Osteocyte (in vitro differentiated cells): ENCODE results near the gene TSEN34. TPM values are rescaled to one million over a fixed set of nuclear protein-coding genes. Genes with fewer than 3 reads are reported as not detected.

Experiments
- DNase-seq: peaks from one replicate; pipeline ENCODE4 v3.0.0; 2021; ENCODE audit warnings: mixed read lengths; ENCODE audit not compliant: unreplicated experiment; ENCODE audit errors: extremely low spot score
- H3K27ac Mint-ChIP-seq: one replicate; pipeline ENCODE4 v1.8.0; 2021; ENCODE audit warnings: mild to moderate bottlenecking, mixed read lengths; ENCODE audit not compliant: unreplicated experiment
- H3K27me3 Mint-ChIP-seq: one replicate; pipeline ENCODE4 v1.8.0; 2021; ENCODE audit warnings: mixed read lengths; ENCODE audit not compliant: unreplicated experiment
- H3K36me3 Mint-ChIP-seq: one replicate; pipeline ENCODE4 v1.8.0; 2021; ENCODE audit warnings: mixed read lengths; ENCODE audit not compliant: unreplicated experiment
- H3K4me1 Mint-ChIP-seq: one replicate; pipeline ENCODE4 v1.8.0; 2021; ENCODE audit warnings: mixed read lengths; ENCODE audit not compliant: unreplicated experiment
- H3K4me3 Mint-ChIP-seq: one replicate; pipeline ENCODE4 v1.8.0; 2021; ENCODE audit warnings: mild to moderate bottlenecking, moderate library complexity, mixed read lengths; ENCODE audit not compliant: unreplicated experiment
- H3K9me3 Mint-ChIP-seq: one replicate; pipeline ENCODE4 v1.8.0; 2021; ENCODE audit warnings: mixed read lengths; ENCODE audit not compliant: unreplicated experiment
- total RNA-seq: library from RNA; stranded (reverse); gene quantifications from 2 replicates; pipeline ENCODE4 v1.2.1, GENCODE V29; 2021
- TF ChIP-seq, protein P1 (sequence below): fragments of 200-600 bp; sonication (generic); IDR thresholded peaks from 2 replicates; pipeline ENCODE4 v1.5.0; 2021; ENCODE audit warnings: antibody characterized with exemption, mild to moderate bottlenecking, moderate library complexity

TSEN34 gene
- total RNA-seq, 1 donor from 2014 or later: 53.7 TPM

DNA sequence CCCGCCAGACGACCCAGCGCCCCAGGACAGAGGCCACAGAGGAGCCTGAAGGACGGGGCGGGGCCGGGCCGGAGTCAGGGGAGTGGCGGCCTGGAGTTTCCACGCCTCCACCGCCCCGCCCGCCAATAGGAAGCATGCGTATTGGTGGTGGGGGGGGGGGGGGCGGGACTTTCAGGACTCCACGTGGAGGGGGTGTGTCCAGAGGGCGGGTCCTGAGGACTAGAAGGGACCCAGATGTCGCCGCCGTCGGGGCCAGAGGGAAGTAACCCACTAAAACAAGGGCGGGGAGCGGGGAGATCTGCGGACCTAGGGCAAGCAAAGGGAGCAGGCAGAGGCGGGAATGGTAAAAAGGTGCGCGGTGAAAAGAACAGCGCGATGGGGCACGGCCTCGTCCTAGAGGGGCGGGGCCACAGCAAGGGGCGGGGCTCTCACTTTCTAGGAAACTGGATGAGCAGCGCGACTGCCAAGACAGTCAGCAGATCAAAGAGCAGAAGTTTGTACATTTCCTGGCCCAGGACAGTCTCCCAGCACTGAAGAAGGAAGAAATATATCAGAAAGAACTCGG lies 28.8 kb upstream of the TSEN34 start:
- H3K4me1 Mint-ChIP-seq: peaks cover 34% of the 10 kb centered on the region
- H3K27ac Mint-ChIP-seq: no peak overlapping the region
- peak overlapping the region; percentile 66 for H3K4me3 Mint-ChIP-seq
- peaks cover 3% of the 10 kb centered on the region for H3K9me3 Mint-ChIP-seq
- peaks cover 3% of the 10 kb centered on the region for H3K36me3 Mint-ChIP-seq
- no peaks in the 10 kb centered on the region for H3K27me3 Mint-ChIP-seq
- TF ChIP-seq, protein P1, sequence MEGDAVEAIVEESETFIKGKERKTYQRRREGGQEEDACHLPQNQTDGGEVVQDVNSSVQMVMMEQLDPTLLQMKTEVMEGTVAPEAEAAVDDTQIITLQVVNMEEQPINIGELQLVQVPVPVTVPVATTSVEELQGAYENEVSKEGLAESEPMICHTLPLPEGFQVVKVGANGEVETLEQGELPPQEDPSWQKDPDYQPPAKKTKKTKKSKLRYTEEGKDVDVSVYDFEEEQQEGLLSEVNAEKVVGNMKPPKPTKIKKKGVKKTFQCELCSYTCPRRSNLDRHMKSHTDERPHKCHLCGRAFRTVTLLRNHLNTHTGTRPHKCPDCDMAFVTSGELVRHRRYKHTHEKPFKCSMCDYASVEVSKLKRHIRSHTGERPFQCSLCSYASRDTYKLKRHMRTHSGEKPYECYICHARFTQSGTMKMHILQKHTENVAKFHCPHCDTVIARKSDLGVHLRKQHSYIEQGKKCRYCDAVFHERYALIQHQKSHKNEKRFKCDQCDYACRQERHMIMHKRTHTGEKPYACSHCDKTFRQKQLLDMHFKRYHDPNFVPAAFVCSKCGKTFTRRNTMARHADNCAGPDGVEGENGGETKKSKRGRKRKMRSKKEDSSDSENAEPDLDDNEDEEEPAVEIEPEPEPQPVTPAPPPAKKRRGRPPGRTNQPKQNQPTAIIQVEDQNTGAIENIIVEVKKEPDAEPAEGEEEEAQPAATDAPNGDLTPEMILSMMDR: no peak
- DNase-seq: no peak

DNA sequence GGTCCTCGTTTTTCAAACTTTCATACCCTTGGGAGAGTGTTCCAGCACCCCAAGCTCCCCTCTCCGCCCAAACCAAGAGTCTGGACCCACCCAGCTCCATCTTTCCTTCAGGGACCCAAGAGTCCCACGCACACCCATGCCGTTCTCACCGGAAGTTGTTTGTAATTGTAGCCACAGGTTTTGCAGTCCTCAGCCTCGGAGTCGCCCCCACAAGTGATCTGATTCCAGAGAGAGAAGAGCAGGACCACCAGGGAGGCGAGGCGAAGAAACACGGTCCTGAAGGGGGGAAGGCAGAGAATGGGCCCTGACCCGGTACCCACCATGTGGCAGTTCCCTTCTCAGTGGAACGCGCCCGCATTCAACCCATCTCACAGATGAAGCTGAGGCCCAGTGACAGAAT lies 28.2 kb upstream of the TSEN34 start:
- H3K4me3 Mint-ChIP-seq: no peak overlapping the region
- DNase-seq: no peak
- H3K36me3 Mint-ChIP-seq: peaks cover 3% of the 10 kb centered on the region
- H3K4me1 Mint-ChIP-seq: peaks cover 34% of the 10 kb centered on the region
- no peaks in the 10 kb centered on the region for H3K27me3 Mint-ChIP-seq
- peaks cover 3% of the 10 kb centered on the region for H3K9me3 Mint-ChIP-seq
- H3K27ac Mint-ChIP-seq: no peak overlapping the region
- TF ChIP-seq, protein P1: no peak

DNA sequence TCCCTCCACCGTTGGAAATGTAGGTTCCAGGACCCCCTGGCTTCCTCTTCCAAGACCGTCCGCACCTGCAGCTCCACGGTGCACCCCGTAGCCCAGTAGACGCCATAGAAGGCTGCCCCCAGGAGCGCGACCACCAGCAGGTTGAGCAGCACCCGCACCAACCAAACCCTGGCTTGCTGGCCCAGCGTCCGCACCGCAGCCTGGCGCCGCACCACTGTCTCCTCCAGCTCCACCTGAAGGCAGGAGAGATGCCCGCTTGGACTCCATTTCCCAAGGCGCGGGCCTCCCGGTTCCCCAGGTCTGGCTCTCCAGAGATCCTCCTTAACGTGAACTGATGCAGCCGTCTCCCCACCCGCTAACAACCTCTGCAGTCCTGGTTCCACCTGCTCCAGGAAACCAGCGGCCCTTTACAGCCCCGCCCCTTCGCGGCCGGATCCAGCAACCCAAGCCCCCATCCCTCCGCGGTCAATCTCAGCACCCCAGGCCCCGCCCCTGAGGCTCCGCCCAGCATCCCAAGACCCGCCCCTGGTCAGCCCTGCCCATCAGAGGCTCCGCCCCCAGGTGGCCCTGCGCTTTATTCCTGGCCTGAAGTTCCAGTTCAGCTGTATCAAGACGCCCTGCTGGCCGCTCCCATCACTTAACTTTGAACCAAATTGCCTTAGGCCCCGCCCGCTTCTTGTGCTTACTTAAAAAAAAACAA lies 26.6 kb upstream of the TSEN34 start:
- H3K9me3 Mint-ChIP-seq: peaks cover 3% of the 10 kb centered on the region
- no peak for DNase-seq
- H3K4me3 Mint-ChIP-seq: peak overlapping the region; percentile 47
- peaks cover 3% of the 10 kb centered on the region for H3K36me3 Mint-ChIP-seq
- no peaks in the 10 kb centered on the region for H3K27me3 Mint-ChIP-seq
- H3K4me1 Mint-ChIP-seq: peaks cover 23% of the 10 kb centered on the region
- TF ChIP-seq, protein P1: no peak
- no peak overlapping the region for H3K27ac Mint-ChIP-seq

DNA sequence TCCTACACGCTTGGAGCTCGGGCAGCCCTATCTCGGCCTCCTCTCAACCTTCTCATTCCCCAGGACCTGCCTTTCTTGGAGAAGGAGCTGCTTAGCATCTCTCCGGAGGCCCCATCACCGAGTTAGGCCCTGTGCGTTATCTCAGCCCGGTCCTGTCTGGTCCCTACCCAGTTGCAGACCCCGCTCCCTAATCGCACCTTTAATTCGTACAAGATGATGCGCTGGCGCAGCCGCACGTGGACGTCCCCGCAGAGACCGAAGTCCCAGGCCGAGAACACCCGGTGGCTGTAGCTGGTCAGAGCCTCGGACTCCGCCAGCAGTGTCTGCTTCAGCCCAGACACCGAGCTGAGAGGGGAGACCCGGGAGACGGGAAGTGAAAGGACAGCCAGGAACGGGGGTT lies 25.9 kb upstream of the TSEN34 start:
- Mint-ChIP-seq H3K4me1 (peaks cover 19% of the 10 kb centered on the region), H3K36me3 (peaks cover 3% of the 10 kb centered on the region), H3K27ac (no peak overlapping the region), H3K4me3 (no peak overlapping the region), H3K9me3 (peaks cover 3% of the 10 kb centered on the region), H3K27me3 (no peaks in the 10 kb centered on the region)
- no peak for DNase-seq
- TF ChIP-seq, protein P1: no peak

GRCh38 chr19:54168174-54168917 lies 22.8 kb upstream of the TSEN34 start:
- Mint-ChIP-seq H3K27me3 (no peaks in the 10 kb centered on the region), H3K36me3 (no peaks in the 10 kb centered on the region), H3K27ac (no peak overlapping the region), H3K4me1 (peaks cover 17% of the 10 kb centered on the region), H3K9me3 (no peaks in the 10 kb centered on the region), H3K4me3 (no peak overlapping the region)
- TF ChIP-seq, protein P1: peak; percentile 83
- DNase-seq: peak; percentile 98
